Keratinocyte (primary cell): ENCODE results near the gene ACER3. TPM values are rescaled to one million over a fixed set of nuclear protein-coding genes. Genes with fewer than 3 reads are reported as not detected.

Experiments
- DNase-seq: peaks from one replicate; pipeline ENCODE4 v3.0.0-alpha.2; 2011; ENCODE audit warnings: low read depth, missing footprints, low spot score
- FAIRE-seq: peaks from 2 replicates; lab custom pipeline; 2011; peaks lifted over from hg19 to GRCh38; lab: Jason Lieb, UNC
- H2AFZ ChIP-seq: 2 replicates; pipeline ENCODE4 v1.6.0; 2012; ENCODE audit warnings: low read length, control low read depth, inconsistent platforms; ENCODE audit not compliant: control insufficient read depth
- H3K27ac ChIP-seq: 2 replicates; pipeline ENCODE4 v1.5.1; 2011; ENCODE audit warnings: low read length; ENCODE audit not compliant: control insufficient read depth, insufficient read depth
- H3K27me3 ChIP-seq: 3 replicates; pipeline ENCODE4 v1.6.0; 2011; ENCODE audit warnings: low read length; ENCODE audit not compliant: control insufficient read depth, insufficient read depth; ENCODE audit errors: extremely low read depth
- H3K36me3 ChIP-seq, 2 experiments: 2 replicates in 1 of 2; 3 replicates in 1 of 2; pipeline ENCODE4 v1.5.1; 2011; ENCODE audit warnings: low read length in 2 of 2, mild to moderate bottlenecking in 1 of 2; ENCODE audit not compliant: control insufficient read depth in 2 of 2, insufficient read depth in 2 of 2; ENCODE audit errors: extremely low read depth in 1 of 2
- H3K4me1 ChIP-seq: 3 replicates; pipeline ENCODE4 v1.5.1; 2011; ENCODE audit warnings: low read length; ENCODE audit not compliant: control insufficient read depth, insufficient read depth; ENCODE audit errors: extremely low read depth
- H3K4me2 ChIP-seq: 3 replicates; pipeline ENCODE4 v1.6.0; 2011; ENCODE audit warnings: low read depth, low read length; ENCODE audit not compliant: control insufficient read depth, insufficient read depth; ENCODE audit errors: extremely low read depth
- H3K4me3 ChIP-seq, 3 experiments: fragments of 200-600 bp in 1 of 3; sonication (generic) in 1 of 3; 2 replicates in 2 of 3; 3 replicates in 1 of 3; pipeline ENCODE4 v1.5.1; 2011 to 2016; ENCODE audit warnings: low read length in 3 of 3, mild to moderate bottlenecking in 3 of 3, control low read depth in 2 of 3, inconsistent platforms in 1 of 3, low read depth in 1 of 3, mixed read lengths in 1 of 3, mixed run types in 1 of 3, moderate library complexity in 1 of 3; ENCODE audit not compliant: control insufficient read depth in 2 of 3, insufficient read depth in 2 of 3; ENCODE audit errors: extremely low read depth in 1 of 3
- H3K79me2 ChIP-seq: 2 replicates; pipeline ENCODE4 v1.6.0; 2012; ENCODE audit warnings: low read length; ENCODE audit not compliant: control insufficient read depth, insufficient read depth
- H3K9ac ChIP-seq: 3 replicates; pipeline ENCODE4 v1.6.0; 2011; ENCODE audit warnings: low read length; ENCODE audit not compliant: control insufficient read depth, insufficient read depth; ENCODE audit errors: extremely low read depth
- H3K9me1 ChIP-seq: 3 replicates; pipeline ENCODE4 v1.6.0; 2011; ENCODE audit warnings: low read length; ENCODE audit not compliant: control insufficient read depth, insufficient read depth; ENCODE audit errors: extremely low read depth
- H3K9me3 ChIP-seq: 2 replicates; pipeline ENCODE4 v1.5.1; 2012; ENCODE audit warnings: low read depth, low read length; ENCODE audit not compliant: control insufficient read depth
- H4K20me1 ChIP-seq: 3 replicates; pipeline ENCODE4 v1.6.0; 2011; ENCODE audit warnings: low read length; ENCODE audit not compliant: control insufficient read depth, insufficient read depth; ENCODE audit errors: extremely low read depth
- CTCF ChIP-seq, 3 experiments: IDR thresholded peaks in 1 of 3; conservative IDR thresholded peaks in 1 of 3; optimal IDR thresholded peaks in 1 of 3; 2 replicates in 2 of 3; 3 replicates in 1 of 3; pipeline versions ENCODE3 to v1.5.1; 2011; ENCODE audit warnings: low read length in 3 of 3, mild to moderate bottlenecking in 3 of 3, moderate library complexity in 2 of 3, control low read depth in 1 of 3, inconsistent platforms in 1 of 3; ENCODE audit not compliant: insufficient read depth in 2 of 3; ENCODE audit errors: extremely low read depth in 1 of 3
- EZH2 ChIP-seq: IDR thresholded peaks from one replicate; pipeline ENCODE4 v1.6.1; 2012; ENCODE audit warnings: inconsistent platforms, mild to moderate bottlenecking, low read length, moderate library complexity
- dilution Hi-C: fragments of 300-500 bp; cut with MboI; formaldehyde crosslinking; loops from one replicate; pipeline ENCODE4 v1.7.0; 2020; ENCODE audit warnings: low sequenced_read_pairs; ENCODE audit not compliant: extremely low pct_ligation_motif_present
- polyA plus RNA-seq, 5 experiments: library from polyadenylated mRNA; depleted of rRNA in 3 of 5; stranded (reverse) in 3 of 5; stranded (forward) in 1 of 5; unstranded in 1 of 5; fragments of >200 nt; gene quantifications; 1 replicate in 1 of 5; 2 replicates in 3 of 5; 3 replicates in 1 of 5; pipeline versions ENCODE4 v1.2.1 to v1.2.3, GENCODE V29; 2011 to 2012; ENCODE audit warnings: missing spikeins in 2 of 5, low read depth in 1 of 5, low replicate concordance in 1 of 5

ACER3 gene
- polyA plus RNA-seq, 1 donor (not counting 4 experiments of a cell fraction or from before 2014, with no cell fraction given) = 55.0 TPM

GRCh38 chr11:76890329-76890728 is 29.6 kb downstream of the ACER3 start:
- Histone ChIP-seq H3K9me3 (no peaks in the 10 kb centered on the region), H3K9me1 (peaks cover 2% of the 10 kb centered on the region), H3K27ac (no peak overlapping the region), H3K27me3 (no peaks in the 10 kb centered on the region), H4K20me1 (no peaks in the 10 kb centered on the region), H3K9ac (no peak overlapping the region), H3K4me1 (peaks cover 10% of the 10 kb centered on the region), H3K79me2 (peaks cover 68% of the 10 kb centered on the region), H3K4me3 (no peak overlapping the region), H3K4me2 (no peak overlapping the region), H2AFZ (no peak overlapping the region), H3K36me3 (no peaks in the 10 kb centered on the region)
- DNase-seq (no peak), FAIRE-seq (no peak)
- no peak for TF ChIP-seq EZH2
- TF ChIP-seq CTCF (optimal IDR thresholded peaks at IDR 0.05 in 1 of 3, IDR thresholded peaks at IDR 0.05 in 1 of 3, conservative IDR thresholded peaks at IDR 0.05 in 1 of 3; ENCODE audit: extremely low read depth in 1 of 3, insufficient read depth in 2 of 3, low read length in 3 of 3) = no peak
- dilution Hi-C loops = no loop called here

- no peak overlapping the region for H3K27ac ChIP-seq
- H3K9me1 ChIP-seq = no peaks in the 10 kb centered on the region
- H3K79me2 ChIP-seq = peaks cover 62% of the 10 kb centered on the region
- TF ChIP-seq EZH2 (no peak), CTCF (optimal IDR thresholded peaks at IDR 0.05 in 1 of 3, IDR thresholded peaks at IDR 0.05 in 1 of 3, conservative IDR thresholded peaks at IDR 0.05 in 1 of 3; ENCODE audit: extremely low read depth in 1 of 3, insufficient read depth in 2 of 3, low read length in 3 of 3) (no peak)
- H3K36me3 ChIP-seq = no peaks in the 10 kb centered on the region
- H3K27me3 ChIP-seq = no peaks in the 10 kb centered on the region
- H3K9me3 ChIP-seq = no peaks in the 10 kb centered on the region
- no peak overlapping the region for H3K9ac ChIP-seq
- no peak overlapping the region for H2AFZ ChIP-seq
- no peaks in the 10 kb centered on the region for H3K4me1 ChIP-seq
- dilution Hi-C loops = no loop called here
- no peak for DNase-seq
- no peak overlapping the region for H3K4me3 ChIP-seq
- no peak overlapping the region for H3K4me2 ChIP-seq
- FAIRE-seq = no peak
- H4K20me1 ChIP-seq = no peaks in the 10 kb centered on the region
Observed at GRCh38 chr11:76891285-76891684, 30.6 kb downstream of the ACER3 start.
